MM.1S (cell line): ENCODE results near the gene RNF220.

Source experiments
- DNase-seq: peaks from one replicate; pipeline ENCODE4 v3.0.0-alpha.2; 2015
- H2AFZ ChIP-seq: fragments of 300-600 bp; sonication (generic); 2 replicates; pipeline ENCODE4 v1.6.0; 2016; ENCODE audit warnings: antibody characterized with exemption, low read length
- H3F3A ChIP-seq: fragments of 300-600 bp; sonication (generic); 2 replicates; pipeline ENCODE4 v1.6.1; 2016; ENCODE audit warnings: mild to moderate bottlenecking, antibody characterized with exemption, low read length, moderate library complexity, mixed read lengths; ENCODE audit not compliant: insufficient read depth
- H3K27ac ChIP-seq: fragments of 300-600 bp; sonication (generic); 2 replicates; pipeline ENCODE4 v1.5.1; 2016; ENCODE audit warnings: mild to moderate bottlenecking, low read length
- H3K27me3 ChIP-seq: fragments of 300-600 bp; sonication (generic); replicated peaks from 2 replicates; pipeline ENCODE4 v1.6.0; 2016; ENCODE audit warnings: low read length; ENCODE audit not compliant: insufficient read depth
- H3K36me3 ChIP-seq: fragments of 300-600 bp; sonication (generic); replicated peaks from 2 replicates; pipeline ENCODE4 v1.6.1; 2016; ENCODE audit warnings: mild to moderate bottlenecking, low read length, mixed read lengths; ENCODE audit not compliant: insufficient read depth
- H3K4me1 ChIP-seq: fragments of 300-600 bp; sonication (generic); 2 replicates; pipeline ENCODE4 v1.6.1; 2016; ENCODE audit warnings: low read length, mixed read lengths
- H3K4me2 ChIP-seq: fragments of 300-600 bp; sonication (generic); 2 replicates; pipeline ENCODE4 v1.6.0; 2016; ENCODE audit warnings: low read depth, low read length
- H3K4me3 ChIP-seq: fragments of 300-600 bp; sonication (generic); 2 replicates; pipeline ENCODE4 v1.5.1; 2016; ENCODE audit warnings: low read length, mixed read lengths
- H3K79me2 ChIP-seq: fragments of 300-600 bp; sonication (generic); 2 replicates; pipeline ENCODE4 v1.6.1; 2016; ENCODE audit warnings: mixed run types, low read length, mixed read lengths
- H3K9ac ChIP-seq: fragments of 300-600 bp; sonication (generic); 2 replicates; pipeline ENCODE4 v1.6.1; 2016; ENCODE audit warnings: low read length, mixed read lengths
- H3K9me2 ChIP-seq: fragments of 300-600 bp; sonication (generic); replicated peaks from 2 replicates; pipeline ENCODE4 v1.6.1; 2016; ENCODE audit warnings: mild to moderate bottlenecking, low read length, mixed read lengths; ENCODE audit not compliant: insufficient read depth
- H3K9me3 ChIP-seq: fragments of 300-600 bp; sonication (generic); replicated peaks from 2 replicates; pipeline ENCODE4 v1.6.1; 2016; ENCODE audit warnings: mild to moderate bottlenecking, low read length, mixed read lengths; ENCODE audit not compliant: insufficient read depth
- H4K20me1 ChIP-seq: fragments of 300-600 bp; sonication (generic); 2 replicates; pipeline ENCODE4 v1.6.1; 2016; ENCODE audit warnings: mild to moderate bottlenecking, low read length, moderate library complexity, mixed read lengths; ENCODE audit not compliant: insufficient read depth
- CTCF ChIP-seq: fragments of 300-600 bp; sonication (generic); IDR thresholded peaks from 2 replicates; pipeline ENCODE4 v1.5.1; 2016; ENCODE audit warnings: antibody characterized with exemption, low read length, mixed read lengths
- EZH2 ChIP-seq: fragments of 300-600 bp; sonication (generic); optimal IDR thresholded peaks from 2 replicates; pipeline ENCODE3; 2017; ENCODE audit warnings: low read depth, mild to moderate bottlenecking, antibody characterized with exemption, low read length, mixed read lengths
- EZH2phosphoT487 ChIP-seq: fragments of 300-600 bp; sonication (generic); IDR thresholded peaks from 2 replicates; pipeline ENCODE4 v1.6.1; 2018; ENCODE audit warnings: antibody characterized with exemption, low read length

Gene RNF220

GRCh38 chr1:44542420-44543063 is 137.5 kb downstream of the RNF220 start:
- TF ChIP-seq EZH2phosphoT487 (no peak), EZH2 (no peak), CTCF (no peak)
- no peak overlapping the region for H3K4me3 ChIP-seq

GRCh38 chr1:44543064-44543744 is 138.1 kb downstream of the RNF220 start:
- no peak for DNase-seq
- no peak overlapping the region for H3K9ac ChIP-seq
- H3K4me1 ChIP-seq: no peaks in the 10 kb centered on the region
- no peak overlapping the region for H2AFZ ChIP-seq
- no peak overlapping the region for H3K27ac ChIP-seq
- no peaks in the 10 kb centered on the region for H3K79me2 ChIP-seq
- no peaks in the 10 kb centered on the region for H4K20me1 ChIP-seq
- no peaks in the 10 kb centered on the region for H3K9me3 ChIP-seq
- TF ChIP-seq EZH2phosphoT487 (no peak), CTCF (no peak), EZH2 (no peak)
- H3K36me3 ChIP-seq: no peaks in the 10 kb centered on the region
- 0 out of 2 replicates have a peak, but pooled peaks cover 12% of the 10 kb centered on the region for H3K27me3 ChIP-seq
- H3K9me2 ChIP-seq: no peaks in the 10 kb centered on the region
- no peaks in the 10 kb centered on the region for H3F3A ChIP-seq
- no peak overlapping the region for H3K4me3 ChIP-seq
- no peak overlapping the region for H3K4me2 ChIP-seq

More at GRCh38 chr1:44542420-44543063, 137.5 kb downstream of the RNF220 start:
- H4K20me1 ChIP-seq: no peaks in the 10 kb centered on the region
- no peak overlapping the region for H3K27ac ChIP-seq
- DNase-seq: no peak
- H3K9ac ChIP-seq: no peak overlapping the region
- H3K27me3 ChIP-seq: 0 out of 2 replicates have a peak, but pooled peaks cover 12% of the 10 kb centered on the region
- no peaks in the 10 kb centered on the region for H3K36me3 ChIP-seq
- no peaks in the 10 kb centered on the region for H3K9me3 ChIP-seq
- H3K4me1 ChIP-seq: no peaks in the 10 kb centered on the region
- no peaks in the 10 kb centered on the region for H3K9me2 ChIP-seq
- H3K79me2 ChIP-seq: no peaks in the 10 kb centered on the region
- no peak overlapping the region for H2AFZ ChIP-seq
- no peaks in the 10 kb centered on the region for H3F3A ChIP-seq
- no peak overlapping the region for H3K4me2 ChIP-seq

- Histone ChIP-seq H3F3A (no peaks in the 10 kb centered on the region), H3K4me3 (no peak overlapping the region), H3K4me2 (no peak overlapping the region), H2AFZ (no peak overlapping the region), H3K79me2 (no peaks in the 10 kb centered on the region), H3K27ac (no peak overlapping the region), H3K9me3 (no peaks in the 10 kb centered on the region), H3K27me3 (0 out of 2 replicates have a peak, but pooled peaks cover 12% of the 10 kb centered on the region), H4K20me1 (no peaks in the 10 kb centered on the region), H3K9me2 (no peaks in the 10 kb centered on the region), H3K4me1 (no peaks in the 10 kb centered on the region), H3K36me3 (no peaks in the 10 kb centered on the region), H3K9ac (no peak overlapping the region)
- no peak for TF ChIP-seq EZH2phosphoT487
- TF ChIP-seq CTCF: no peak
- TF ChIP-seq EZH2: no peak
- DNase-seq: no peak
Observed at GRCh38 chr1:44543786-44544185, 138.7 kb downstream of the RNF220 start.
